Measurements from ENCODE around the gene GNAZ.

GRCh38 chr22:23068832-23069385 is 1.4 kb upstream of the GNAZ start:
- TF ChIP-seq POLR2A (IDR thresholded peaks at IDR 0.05; ENCODE audit: extremely low read depth, insufficient read length) (no peak), MYC (IDR thresholded peaks at IDR 0.05; ENCODE audit: low read depth, low read length) (no peak), MAX (IDR thresholded peaks at IDR 0.05; ENCODE audit: low read depth, low read length) (no peak)
- TF ChIP-seq, protein P1, sequence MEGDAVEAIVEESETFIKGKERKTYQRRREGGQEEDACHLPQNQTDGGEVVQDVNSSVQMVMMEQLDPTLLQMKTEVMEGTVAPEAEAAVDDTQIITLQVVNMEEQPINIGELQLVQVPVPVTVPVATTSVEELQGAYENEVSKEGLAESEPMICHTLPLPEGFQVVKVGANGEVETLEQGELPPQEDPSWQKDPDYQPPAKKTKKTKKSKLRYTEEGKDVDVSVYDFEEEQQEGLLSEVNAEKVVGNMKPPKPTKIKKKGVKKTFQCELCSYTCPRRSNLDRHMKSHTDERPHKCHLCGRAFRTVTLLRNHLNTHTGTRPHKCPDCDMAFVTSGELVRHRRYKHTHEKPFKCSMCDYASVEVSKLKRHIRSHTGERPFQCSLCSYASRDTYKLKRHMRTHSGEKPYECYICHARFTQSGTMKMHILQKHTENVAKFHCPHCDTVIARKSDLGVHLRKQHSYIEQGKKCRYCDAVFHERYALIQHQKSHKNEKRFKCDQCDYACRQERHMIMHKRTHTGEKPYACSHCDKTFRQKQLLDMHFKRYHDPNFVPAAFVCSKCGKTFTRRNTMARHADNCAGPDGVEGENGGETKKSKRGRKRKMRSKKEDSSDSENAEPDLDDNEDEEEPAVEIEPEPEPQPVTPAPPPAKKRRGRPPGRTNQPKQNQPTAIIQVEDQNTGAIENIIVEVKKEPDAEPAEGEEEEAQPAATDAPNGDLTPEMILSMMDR (IDR thresholded peaks at IDR 0.05; ENCODE audit: low read depth, low read length): no peak

All from NB4 (cell line).